Hepatocyte (in vitro differentiated cells): ENCODE data around the gene HCK.

Experiments used
- CTCF ChIP-seq: fragments of 200-600 bp; sonication (generic); IDR thresholded peaks from 2 replicates; pipeline ENCODE4 v1.5.1; 2016; ENCODE audit warnings: antibody characterized with exemption, mild to moderate bottlenecking; ENCODE audit not compliant: poor library complexity
- EZH2 ChIP-seq: fragments of 200-600 bp; sonication (generic); IDR thresholded peaks from 2 replicates; pipeline ENCODE4 v1.6.1; 2016; ENCODE audit warnings: antibody characterized with exemption, mild to moderate bottlenecking, borderline replicate concordance
- EZH2phosphoT487 ChIP-seq: fragments of 200-600 bp; sonication (generic); IDR thresholded peaks from one replicate; pipeline ENCODE4 v1.6.1; 2018; ENCODE audit warnings: antibody characterized with exemption, mild to moderate bottlenecking, low read depth, moderate library complexity; ENCODE audit not compliant: unreplicated experiment, severe bottlenecking

DNA sequence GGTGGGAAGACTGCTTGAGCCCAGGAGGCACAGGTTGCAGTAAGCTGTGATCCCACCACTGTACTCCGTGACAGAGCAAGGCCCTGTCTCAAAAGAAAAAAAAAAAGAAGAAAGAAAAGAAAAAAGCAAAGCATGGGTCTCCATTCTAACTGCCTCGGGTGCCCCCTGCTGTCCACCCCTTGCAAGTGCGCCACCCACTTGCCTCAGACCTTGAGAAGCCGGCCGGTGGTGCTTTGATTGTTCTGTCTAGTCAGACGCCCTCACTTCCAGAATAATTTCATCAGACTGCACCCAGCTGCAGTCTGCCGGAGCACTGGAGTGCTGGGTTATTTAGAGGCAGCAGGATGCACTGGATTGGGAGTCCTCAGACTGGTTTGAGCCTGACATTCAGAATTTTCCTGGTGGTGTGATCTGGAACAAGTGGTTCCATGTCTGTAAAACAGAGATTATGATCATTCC is 39.9 kb downstream of the HCK start:
- TF ChIP-seq EZH2phosphoT487: no peak
- TF ChIP-seq CTCF: peak; percentile 99
- TF ChIP-seq EZH2: no peak
